SK-N-DZ (cell line): Measurements from ENCODE around the gene DESI1.
"Not testable (repeated sequence)": the region's sequence is repeated elsewhere in the genome, so short reads cannot be mapped to it uniquely, and the experiment has no call there.

Experiments used
- DNase-seq: peaks from one replicate; pipeline ENCODE4 v3.0.0-alpha.2; 2015; ENCODE audit warnings: low spot score

DESI1 gene

GRCh38 chr22:41585898-41586297 lies 34.9 kb downstream of the DESI1 start:
- no peak for DNase-seq

- DNase-seq, result no peak
Measured at GRCh38 chr22:41584881-41585280, 36.0 kb downstream of the DESI1 start.

- DNase-seq, result no peak
Measured at GRCh38 chr22:41582694-41583093, 38.1 kb downstream of the DESI1 start.

- no peak for DNase-seq
Measured at GRCh38 chr22:41579997-41580355, 40.9 kb downstream of the DESI1 start.

GRCh38 chr22:41579297-41579996 lies 41.4 kb downstream of the DESI1 start:
- no peak for DNase-seq

- no peak for DNase-seq
Measured at GRCh38 chr22:41578818-41579217, 42.0 kb downstream of the DESI1 start.

GRCh38 chr22:41578114-41578513 lies 42.7 kb downstream of the DESI1 start:
- DNase-seq, result no peak

GRCh38 chr22:41576877-41577276 lies 44.0 kb downstream of the DESI1 start:
- peak; percentile 80 for DNase-seq

GRCh38 chr22:41575533-41575932 lies 45.3 kb downstream of the DESI1 start:
- no peak for DNase-seq

- DNase-seq, result no peak
Measured at GRCh38 chr22:41574847-41575381, 45.9 kb downstream of the DESI1 start.

- no peak for DNase-seq
Measured at GRCh38 chr22:41573677-41574076, 47.2 kb downstream of the DESI1 start.

- not testable (repeated sequence) for DNase-seq
Measured at GRCh38 chr22:41572305-41572704, 48.5 kb downstream of the DESI1 start.

GRCh38 chr22:41571786-41572185 lies 49.1 kb downstream of the DESI1 start:
- DNase-seq, result no peak

- no peak for DNase-seq
Measured at GRCh38 chr22:41570221-41570620, 50.6 kb downstream of the DESI1 start.

- peak; percentile 69 for DNase-seq
Measured at GRCh38 chr22:41568811-41569210, 52.0 kb downstream of the DESI1 start.

GRCh38 chr22:41567512-41567768 lies 53.4 kb downstream of the DESI1 start:
- no peak for DNase-seq

GRCh38 chr22:41565403-41566054 lies 55.3 kb downstream of the DESI1 start:
- DNase-seq, result peak; percentile 34

GRCh38 chr22:41564563-41564962 lies 56.3 kb downstream of the DESI1 start:
- DNase-seq, result no peak

GRCh38 chr22:41563051-41563711 lies 57.7 kb downstream of the DESI1 start:
- DNase-seq, result peak; percentile 50

- DNase-seq, result no peak
Measured at GRCh38 chr22:41562461-41562860, 58.4 kb downstream of the DESI1 start.

GRCh38 chr22:41561788-41562187 lies 59.1 kb downstream of the DESI1 start:
- DNase-seq, result no peak

- peak; percentile 54 for DNase-seq
Measured at GRCh38 chr22:41561335-41561734, 59.5 kb downstream of the DESI1 start.

- no peak for DNase-seq
Measured at GRCh38 chr22:41560095-41560471, 60.8 kb downstream of the DESI1 start.
